ENCODE measurements around the gene UBE2J2.

UBE2J2 gene

GRCh38 chr1:1215881-1216605, 57.6 kb downstream of the UBE2J2 start:
- H3K4me3 ChIP-seq (ENCODE audit: low read depth, low read length): no peak overlapping the region
- TF ChIP-seq, protein P1, sequence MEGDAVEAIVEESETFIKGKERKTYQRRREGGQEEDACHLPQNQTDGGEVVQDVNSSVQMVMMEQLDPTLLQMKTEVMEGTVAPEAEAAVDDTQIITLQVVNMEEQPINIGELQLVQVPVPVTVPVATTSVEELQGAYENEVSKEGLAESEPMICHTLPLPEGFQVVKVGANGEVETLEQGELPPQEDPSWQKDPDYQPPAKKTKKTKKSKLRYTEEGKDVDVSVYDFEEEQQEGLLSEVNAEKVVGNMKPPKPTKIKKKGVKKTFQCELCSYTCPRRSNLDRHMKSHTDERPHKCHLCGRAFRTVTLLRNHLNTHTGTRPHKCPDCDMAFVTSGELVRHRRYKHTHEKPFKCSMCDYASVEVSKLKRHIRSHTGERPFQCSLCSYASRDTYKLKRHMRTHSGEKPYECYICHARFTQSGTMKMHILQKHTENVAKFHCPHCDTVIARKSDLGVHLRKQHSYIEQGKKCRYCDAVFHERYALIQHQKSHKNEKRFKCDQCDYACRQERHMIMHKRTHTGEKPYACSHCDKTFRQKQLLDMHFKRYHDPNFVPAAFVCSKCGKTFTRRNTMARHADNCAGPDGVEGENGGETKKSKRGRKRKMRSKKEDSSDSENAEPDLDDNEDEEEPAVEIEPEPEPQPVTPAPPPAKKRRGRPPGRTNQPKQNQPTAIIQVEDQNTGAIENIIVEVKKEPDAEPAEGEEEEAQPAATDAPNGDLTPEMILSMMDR (IDR thresholded peaks at IDR 0.05; ENCODE audit: low read depth, low read length): no peak

GRCh38 chr1:1215080-1215676, 58.5 kb downstream of the UBE2J2 start:
- H3K4me3 ChIP-seq (ENCODE audit: low read depth, low read length): no peak overlapping the region
- TF ChIP-seq, protein P1 (IDR thresholded peaks at IDR 0.05; ENCODE audit: low read depth, low read length): no peak

DNA sequence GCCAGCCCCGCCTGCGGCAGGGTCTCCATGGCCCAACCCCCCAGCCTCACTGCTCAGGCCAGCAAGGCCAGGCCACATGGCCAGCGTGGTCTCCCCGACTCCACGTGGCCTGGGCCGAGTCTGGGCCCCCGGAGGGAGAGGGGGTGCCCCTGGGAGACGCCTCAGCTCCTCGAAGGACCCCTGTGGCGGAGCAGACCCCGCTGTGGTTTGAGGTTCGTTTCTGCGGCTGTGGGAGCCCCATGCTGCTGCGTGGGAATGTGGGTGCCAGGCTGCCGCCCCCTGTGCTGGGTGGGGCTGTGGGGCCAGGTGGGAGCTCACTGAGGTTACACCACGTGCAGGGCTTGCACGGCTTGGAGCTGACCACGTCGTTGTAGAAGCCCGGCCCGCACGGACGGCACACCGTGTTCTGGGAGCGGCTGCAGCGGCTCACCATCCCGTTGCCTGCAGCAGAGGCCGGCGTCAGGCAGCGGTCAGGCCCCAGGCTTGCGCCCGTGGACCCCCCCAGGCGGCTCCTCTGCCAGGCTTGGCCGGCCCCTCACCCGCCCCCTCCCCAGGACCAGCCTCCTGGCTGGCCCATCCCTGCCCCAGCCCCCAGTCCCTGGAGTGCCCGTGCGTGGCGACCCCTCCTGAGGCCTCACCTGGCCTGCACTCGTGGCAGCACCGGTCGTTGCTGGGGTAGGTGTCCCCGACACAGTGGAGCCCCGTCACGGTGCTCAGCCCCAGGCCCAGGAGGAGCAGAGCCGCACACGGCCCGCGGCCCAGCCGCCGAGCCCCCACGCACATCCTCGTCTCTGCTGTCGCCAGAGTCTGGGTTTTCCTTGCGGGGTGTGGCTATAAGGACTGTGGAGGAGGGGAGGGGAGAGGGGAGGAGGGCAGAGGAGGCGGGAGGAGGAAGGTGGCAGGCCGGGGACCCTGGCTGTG, 60.0 kb downstream of the UBE2J2 start, which contains the start of gene TNFRSF4:
TSS of gene TNFRSF4 (minus strand) at position 809 of the 921 bp plus-strand sequence. CDS start at position 783, 26 bp downstream.
- TF ChIP-seq, protein P1 (IDR thresholded peaks at IDR 0.05; ENCODE audit: low read depth, low read length): no peak

GRCh38 chr1:1212780-1213344, 60.8 kb downstream of the UBE2J2 start:
- H3K4me3 ChIP-seq (ENCODE audit: low read depth, low read length): no peak overlapping the region
- TF ChIP-seq, protein P1 (IDR thresholded peaks at IDR 0.05; ENCODE audit: low read depth, low read length): no peak

More for the DNA sequence above, 60.0 kb downstream of the UBE2J2 start, which contains the start of gene TNFRSF4:
- H3K4me3 ChIP-seq (ENCODE audit: low read depth, low read length): no peak within 1 kb of the TSS

DNA sequence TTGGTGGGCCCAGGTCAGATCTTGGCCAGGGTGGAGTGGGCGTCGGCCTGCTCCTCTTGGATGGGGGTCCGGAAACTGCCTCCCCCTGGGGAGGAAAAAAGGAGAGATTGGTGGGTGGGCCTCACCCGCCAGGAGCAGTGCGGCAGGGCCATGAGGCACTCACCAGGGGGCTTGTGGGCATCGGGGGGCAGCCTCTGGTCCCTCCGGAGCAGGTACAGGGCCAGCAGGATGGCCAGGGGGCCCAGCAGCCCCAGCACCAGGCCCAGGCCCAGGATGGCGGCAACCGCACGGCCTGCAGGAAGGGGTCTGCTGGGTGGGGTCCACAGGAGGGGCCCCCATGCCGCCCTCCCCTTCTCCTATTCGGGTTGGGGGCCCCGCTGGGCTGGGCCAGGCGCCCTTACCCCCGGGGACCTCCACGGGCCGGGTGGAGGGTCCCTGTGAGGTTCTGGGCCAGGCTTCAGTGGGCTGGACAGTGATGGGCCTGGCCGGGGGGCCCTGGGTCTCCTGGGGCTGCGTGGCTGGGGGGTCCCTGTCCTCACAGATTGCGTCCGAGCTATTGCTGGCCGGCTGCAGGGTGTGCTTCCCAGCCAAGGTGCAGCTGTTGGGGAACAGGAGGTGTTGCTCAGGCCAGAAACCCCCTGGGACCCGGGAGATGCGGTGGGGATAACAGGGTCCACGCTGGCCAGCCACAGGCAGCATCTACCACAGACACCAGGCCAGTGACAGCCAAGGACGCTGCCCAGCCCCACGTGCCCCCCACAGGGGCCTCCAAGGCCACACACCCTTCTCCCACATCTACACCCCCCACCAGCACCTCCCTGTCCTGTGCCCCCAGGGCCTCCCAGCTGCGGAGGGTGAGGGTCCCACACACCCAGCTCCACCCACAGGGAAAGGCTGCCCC, 61.9 kb downstream of the UBE2J2 start:
- no peak overlapping the region for H3K4me3 ChIP-seq (ENCODE audit: low read depth, low read length)
- TF ChIP-seq, protein P1 (IDR thresholded peaks at IDR 0.05; ENCODE audit: low read depth, low read length): no peak

Measured in WI38 (cell line).